ENCODE results near the gene KCTD17.
A peak's percentile ranks its signal among the peaks of the same experiment; 100 is the strongest.

Gene KCTD17

GRCh38 chr22:37079158-37079557 lies 27.6 kb downstream of the KCTD17 start:
- DNase-seq (ENCODE audit: low read depth) = no peak

GRCh38 chr22:37079668-37080171 lies 28.2 kb downstream of the KCTD17 start:
- peak; percentile 60 for DNase-seq (ENCODE audit: low read depth)

GRCh38 chr22:37080438-37080837 lies 28.9 kb downstream of the KCTD17 start:
- DNase-seq (ENCODE audit: low read depth) = no peak

- DNase-seq (ENCODE audit: low read depth) = no peak
Measured at GRCh38 chr22:37080838-37081237, 29.3 kb downstream of the KCTD17 start.

- no peak for DNase-seq (ENCODE audit: low read depth)
Measured at GRCh38 chr22:37082251-37082873, 30.8 kb downstream of the KCTD17 start.

- no peak for DNase-seq (ENCODE audit: low read depth)
Measured at GRCh38 chr22:37083914-37084313, 32.4 kb downstream of the KCTD17 start.

- DNase-seq (ENCODE audit: low read depth) = no peak
Measured at GRCh38 chr22:37084385-37084784, 32.8 kb downstream of the KCTD17 start.

- DNase-seq (ENCODE audit: low read depth) = no peak
Measured at GRCh38 chr22:37086184-37086583, 34.6 kb downstream of the KCTD17 start.

GRCh38 chr22:37088108-37088605 lies 36.6 kb downstream of the KCTD17 start:
- no peak for DNase-seq (ENCODE audit: low read depth)

GRCh38 chr22:37088750-37089408 lies 37.3 kb downstream of the KCTD17 start:
- DNase-seq (ENCODE audit: low read depth) = no peak

GRCh38 chr22:37089434-37089833 lies 37.9 kb downstream of the KCTD17 start:
- no peak for DNase-seq (ENCODE audit: low read depth)

- DNase-seq (ENCODE audit: low read depth) = no peak
Measured at GRCh38 chr22:37090920-37091695, 39.6 kb downstream of the KCTD17 start.

GRCh38 chr22:37091994-37092393 lies 40.5 kb downstream of the KCTD17 start:
- DNase-seq (ENCODE audit: low read depth) = no peak

GRCh38 chr22:37092997-37093396 lies 41.5 kb downstream of the KCTD17 start:
- DNase-seq (ENCODE audit: low read depth) = no peak

GRCh38 chr22:37094239-37094638 lies 42.7 kb downstream of the KCTD17 start:
- DNase-seq (ENCODE audit: low read depth) = no peak

- peak; percentile 71 for DNase-seq (ENCODE audit: low read depth)
Measured at GRCh38 chr22:37095113-37095512, 43.6 kb downstream of the KCTD17 start.

GRCh38 chr22:37097346-37097745 lies 45.8 kb downstream of the KCTD17 start:
- DNase-seq (ENCODE audit: low read depth) = no peak

- no peak for DNase-seq (ENCODE audit: low read depth)
Measured at GRCh38 chr22:37098976-37099591, 47.5 kb downstream of the KCTD17 start.

GRCh38 chr22:37100589-37101127 lies 49.1 kb downstream of the KCTD17 start:
- no peak for DNase-seq (ENCODE audit: low read depth)

- no peak for DNase-seq (ENCODE audit: low read depth)
Measured at GRCh38 chr22:37101311-37102066, 49.9 kb downstream of the KCTD17 start.

GRCh38 chr22:37103151-37103550 lies 51.6 kb downstream of the KCTD17 start:
- no peak for DNase-seq (ENCODE audit: low read depth)

Measured in activated T-cell treated with anti-CD3 and anti-CD28 coated beads for 24 hours (primary cell).